ENCODE results near the gene CRK. TPM values are rescaled to one million over a fixed set of nuclear protein-coding genes. Genes with fewer than 3 reads are reported as not detected.

The CRK gene
- total RNA-seq, 2 experiments from 2014 or later: 20.6 to 21.3 TPM

DNA sequence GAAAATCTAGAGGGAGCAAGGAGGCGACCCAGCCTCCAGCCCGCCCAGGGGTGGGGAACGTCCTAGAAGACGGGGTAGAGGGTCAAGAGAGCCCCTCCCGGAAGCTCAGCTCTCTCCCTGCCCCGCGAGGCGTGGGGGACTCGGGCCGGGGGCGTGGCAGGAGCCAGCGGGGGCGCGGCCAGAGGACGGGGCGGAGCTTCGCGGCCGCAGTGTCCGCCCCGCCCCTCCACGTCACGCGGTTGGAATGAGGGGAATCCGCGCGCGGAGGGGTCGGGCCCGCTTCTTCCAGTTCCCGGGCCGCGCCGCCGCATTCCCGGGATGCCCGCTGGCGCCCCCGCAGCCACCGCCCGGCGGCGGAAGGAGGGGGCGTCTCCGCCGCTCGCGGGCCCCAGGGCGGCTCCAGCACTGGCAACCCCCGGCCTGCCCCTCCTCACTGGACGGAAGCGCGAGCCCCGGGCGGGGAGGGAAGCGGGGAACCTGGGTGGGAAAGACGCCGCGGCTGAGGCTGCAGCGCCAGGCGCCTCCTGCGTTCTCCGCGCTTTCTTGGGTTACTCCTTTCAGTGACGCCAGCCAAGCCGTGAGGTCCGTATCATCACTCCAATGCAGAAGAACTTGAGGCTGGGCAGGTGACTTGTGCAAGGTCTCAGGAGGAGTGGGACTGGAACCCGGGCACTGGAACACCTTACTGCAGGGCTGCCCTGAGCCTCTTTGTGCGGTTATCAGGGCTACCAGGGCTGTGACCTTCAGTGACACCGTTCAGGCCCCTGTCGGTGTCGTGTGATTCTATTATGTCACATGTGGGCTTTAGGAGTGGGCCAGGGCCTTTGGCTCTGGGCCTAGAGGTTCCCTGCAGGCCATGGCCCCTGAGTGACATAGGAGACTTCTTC lies 32.1 kb upstream of the CRK start:
- ChIA-PET POLR2A (interaction anchor here (0.6 to 1.2 kb wide), 4 partner anchors 25 to 1093 kb away, joined by 3 to 4 read pairs (median 4); partner anchors contain the start of gene INPP5K), CTCF (interaction anchor here (1.0 to 2.3 kb wide), 3 partner anchors 12 to 123 kb away, joined by 3 to 6 read pairs (median 6); no protein-coding TSS in a partner anchor)

GRCh38 chr17:1486802-1487695 lies 31.0 kb upstream of the CRK start:
- ChIA-PET CTCF (interaction anchor here (1.0 to 2.3 kb wide), 4 partner anchors 10 to 143 kb away, joined by 3 to 6 read pairs (median 4); no protein-coding TSS in a partner anchor), POLR2A (interaction anchor here (0.5 to 1.2 kb wide), 6 partner anchors 24 to 1094 kb away, joined by 3 to 5 read pairs (median 4); partner anchors contain the start of gene INPP5K)

- CTCF ChIA-PET: no interaction called here
- POLR2A ChIA-PET: no interaction called here
These were observed 29.7 kb upstream of the CRK start for GRCh38 chr17:1485423-1486376.

DNA sequence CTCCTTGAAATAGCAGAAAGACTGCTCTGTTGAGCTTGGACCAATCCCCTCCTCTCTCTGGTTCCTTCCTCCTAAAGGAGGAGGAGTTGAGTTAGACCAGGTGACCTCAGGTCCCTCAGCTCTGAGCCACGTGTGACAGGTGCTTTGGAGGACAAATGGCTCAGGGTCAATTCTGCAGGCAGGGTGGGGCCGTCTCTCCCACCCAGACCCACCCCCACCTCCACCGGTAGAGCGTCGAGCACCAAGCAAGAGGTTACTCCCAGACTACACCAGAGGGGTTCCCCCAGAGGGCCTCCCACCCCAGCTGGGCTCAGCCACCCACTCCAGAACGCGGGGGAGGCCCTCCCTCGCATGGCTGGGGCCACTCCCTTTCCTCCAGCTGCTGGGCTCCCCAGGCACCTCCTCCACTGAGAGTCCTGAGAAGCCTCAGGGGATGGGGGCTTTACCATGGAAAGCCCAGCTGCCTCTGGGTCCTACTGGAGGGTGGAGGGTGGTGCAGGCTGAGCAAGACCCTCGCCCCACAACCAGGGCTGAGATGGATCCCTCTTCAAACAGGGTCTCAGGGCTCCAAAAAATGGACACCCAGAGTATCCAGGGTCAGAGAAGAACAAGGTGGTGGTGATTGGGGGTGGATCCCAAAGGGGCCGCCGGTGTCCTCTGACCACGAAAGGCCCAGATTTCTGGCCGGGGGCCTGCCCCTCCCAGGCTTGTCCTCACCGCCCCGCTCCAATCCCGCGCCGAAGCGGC lies 28.8 kb upstream of the CRK start:
- ChIA-PET POLR2A (no interaction called here), CTCF (no interaction called here)

DNA sequence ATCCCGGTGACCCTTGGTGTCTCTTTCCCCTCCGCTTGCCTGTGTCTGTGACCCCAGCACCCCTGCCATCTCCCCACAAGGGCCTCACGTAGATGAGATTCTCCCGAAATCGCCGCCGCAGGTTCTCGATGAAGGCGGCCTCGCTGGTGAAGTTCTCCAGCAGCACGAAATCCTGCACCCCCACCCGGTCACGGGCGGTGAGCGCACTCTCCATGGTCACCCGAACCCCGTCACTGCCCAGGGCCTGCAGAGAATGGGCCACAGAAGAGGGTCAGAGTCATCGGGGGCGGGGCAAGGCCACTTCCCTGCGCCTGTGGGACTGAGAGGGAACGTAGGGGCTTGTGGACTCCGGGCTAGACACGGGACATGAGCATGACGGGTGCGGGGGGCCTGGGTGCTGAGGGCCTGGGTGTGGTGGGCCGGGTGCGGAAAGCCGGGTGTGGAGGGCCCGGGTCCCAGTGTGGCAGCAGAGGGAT lies 28.1 kb upstream of the CRK start:
- ChIA-PET CTCF (no interaction called here), POLR2A (no interaction called here)

DNA sequence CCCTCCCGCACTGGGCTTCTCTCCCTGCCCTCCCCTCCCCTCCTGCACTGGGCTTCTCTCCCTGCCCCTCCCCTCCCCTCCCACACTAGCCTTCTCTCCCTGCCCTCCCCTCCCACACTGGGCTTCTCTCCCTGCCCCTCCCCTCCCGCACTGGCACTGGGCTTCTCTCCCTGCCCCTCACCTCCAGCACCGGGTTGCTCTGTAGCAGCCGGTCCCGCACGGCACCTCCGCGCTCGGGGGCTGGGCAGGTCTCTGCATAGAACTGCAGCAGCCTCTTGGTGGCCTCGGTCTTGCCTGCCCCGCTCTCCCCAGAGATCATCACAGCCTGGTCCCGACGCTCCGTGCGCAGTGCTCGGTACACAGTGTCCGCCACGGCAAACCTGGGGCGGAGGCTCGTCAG lies 26.6 kb upstream of the CRK start:
- CTCF ChIA-PET: no interaction called here
- POLR2A ChIA-PET: interaction anchor here (0.6 kb wide), 1 partner anchor 27 kb away, joined by 8 read pairs; the partner anchor contains the start of gene CRK

DNA sequence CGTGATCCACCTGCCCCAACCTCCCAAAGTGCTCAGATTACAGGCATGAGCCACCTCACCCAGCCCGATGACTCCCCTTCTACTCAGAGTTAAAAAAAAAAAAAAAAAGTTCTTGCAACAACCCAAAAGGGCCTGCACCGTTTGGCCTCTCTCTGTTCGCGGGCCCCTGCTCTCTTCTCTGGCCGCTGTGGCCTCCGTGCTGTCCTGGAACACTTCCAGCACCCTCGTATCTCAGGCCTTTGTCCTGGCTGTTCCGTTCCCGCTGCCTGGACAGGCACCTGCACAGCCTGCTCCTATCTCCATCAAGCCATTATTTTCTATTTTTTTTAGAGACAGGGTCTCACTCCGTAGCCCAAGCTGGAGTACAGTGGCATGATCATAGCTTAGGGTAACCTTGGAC lies 25.7 kb upstream of the CRK start:
- POLR2A ChIA-PET: interaction anchor here (0.6 kb wide), 1 partner anchor 48 kb away, joined by 7 read pairs; no protein-coding TSS in a partner anchor

DNA sequence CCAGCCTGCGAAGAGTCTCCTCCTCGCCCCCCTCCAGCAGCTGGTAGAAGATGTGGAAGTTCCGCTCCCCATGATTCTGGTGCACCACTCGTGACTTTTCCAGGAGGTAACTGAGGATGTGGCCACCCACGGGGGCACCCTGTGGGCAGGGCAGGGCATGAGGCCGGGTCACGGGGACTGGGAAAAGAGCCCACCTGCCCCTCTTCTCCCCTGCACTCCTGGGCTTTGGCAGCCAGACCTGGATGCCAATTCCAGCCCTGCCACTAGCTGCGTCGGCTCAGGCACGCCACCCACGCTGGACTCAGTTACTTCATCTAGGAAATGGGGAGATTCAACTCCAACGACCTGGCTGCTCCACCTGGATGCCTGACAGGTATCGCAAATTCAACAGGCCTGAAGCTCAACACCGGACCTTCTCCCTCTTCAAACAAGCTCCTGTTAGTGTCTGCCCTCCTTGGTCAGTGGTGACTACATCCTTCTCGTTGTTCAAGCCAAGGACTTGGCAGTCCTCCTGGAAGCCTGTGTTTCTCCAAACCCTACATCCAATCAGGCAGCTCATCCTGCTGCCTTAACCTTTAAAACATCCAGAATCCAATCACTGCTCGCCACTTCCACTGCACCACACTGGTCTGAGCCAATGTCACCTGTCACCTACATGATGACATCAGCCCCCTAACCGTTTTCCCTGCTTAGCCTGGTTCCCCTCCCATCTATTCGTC lies 24.9 kb upstream of the CRK start:
- CTCF ChIA-PET: no interaction called here
- POLR2A ChIA-PET: no interaction called here

More for the DNA sequence above, 25.7 kb upstream of the CRK start:
- CTCF ChIA-PET: no interaction called here

DNA sequence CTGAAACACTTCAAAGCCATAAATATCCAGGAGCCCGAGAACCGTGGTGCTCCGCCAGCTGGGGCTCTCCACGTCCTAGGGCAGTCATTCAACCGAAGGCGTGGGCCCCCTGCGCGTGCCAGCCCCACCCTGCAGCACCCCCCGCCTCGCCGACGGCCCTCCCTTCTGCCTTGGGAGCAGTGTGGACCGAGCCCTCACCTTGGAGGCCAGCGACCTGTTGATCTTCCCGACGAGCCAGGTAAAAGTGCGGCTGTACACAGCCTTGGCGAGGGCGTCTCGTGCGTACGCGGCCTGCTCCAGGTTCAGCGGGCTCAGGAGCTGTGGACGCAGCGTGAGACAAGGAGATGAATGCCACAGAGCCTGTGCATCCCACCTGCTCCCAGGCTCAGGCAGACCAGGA lies 22.4 kb upstream of the CRK start:
- ChIA-PET POLR2A (no interaction called here), CTCF (no interaction called here)

DNA sequence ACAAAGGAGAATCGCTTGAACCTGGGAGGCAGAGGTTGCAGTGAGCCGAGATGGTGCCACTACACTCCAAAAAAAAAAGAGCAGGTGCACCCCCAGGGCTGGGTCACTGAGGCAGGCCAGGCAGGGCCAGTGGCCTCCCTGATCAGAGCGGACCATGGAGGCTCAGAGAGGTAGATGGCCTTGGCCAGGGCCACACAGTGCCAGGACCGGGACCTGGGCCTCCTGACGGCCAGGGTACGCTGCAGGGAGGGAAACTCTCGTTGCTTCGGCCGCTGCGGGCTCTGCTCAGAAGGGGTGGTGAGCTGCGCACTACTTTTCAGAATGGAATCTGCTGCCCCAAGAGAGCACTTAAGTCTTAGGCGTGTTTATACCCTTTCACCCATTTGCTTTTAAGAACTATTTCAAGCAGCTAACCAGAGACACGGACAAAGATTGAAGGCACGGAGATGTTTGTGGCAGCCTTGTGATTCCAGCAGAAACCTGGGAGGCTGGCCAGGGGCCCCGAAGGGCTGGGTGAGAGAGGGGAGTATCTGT lies 19.4 kb upstream of the CRK start:
- ChIA-PET CTCF (no interaction called here), POLR2A (no interaction called here)

DNA sequence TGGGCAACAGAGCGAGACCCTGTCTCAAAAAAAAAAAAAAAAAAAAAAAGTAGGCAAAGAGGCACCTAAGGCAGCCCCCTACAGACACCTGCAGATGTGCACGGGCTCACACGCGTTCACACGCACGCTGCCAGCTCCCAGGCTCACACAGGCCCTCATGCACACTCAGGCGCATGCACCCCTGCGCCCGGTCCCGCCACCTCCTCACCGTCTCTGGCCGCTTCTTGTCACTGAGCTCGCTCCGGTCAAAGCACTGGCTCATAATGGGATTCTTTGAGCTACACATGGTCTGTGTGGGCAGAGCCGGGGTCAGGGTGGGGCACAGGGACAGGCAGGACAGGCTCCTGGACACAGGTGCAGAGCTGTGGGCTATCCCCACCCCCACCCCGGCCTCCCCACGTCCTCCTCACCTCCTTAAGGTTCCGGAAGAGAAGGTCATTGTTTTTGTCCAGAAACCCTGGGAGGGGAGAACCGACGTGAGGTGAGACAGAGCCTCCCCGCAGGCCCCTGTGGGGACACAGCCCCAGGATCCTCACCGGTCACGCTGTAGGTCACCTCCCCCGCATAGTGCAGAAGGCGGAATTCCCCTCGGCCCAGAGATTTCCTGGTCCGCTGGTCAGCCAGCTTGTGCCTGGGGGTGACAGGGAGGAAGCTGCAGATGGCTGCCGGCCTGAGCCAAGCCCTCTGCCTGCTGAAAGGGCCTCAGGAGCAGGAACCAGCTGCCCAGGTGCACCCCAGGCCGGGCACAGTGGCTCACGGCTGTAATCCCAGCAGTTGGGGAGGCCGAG lies 18.6 kb upstream of the CRK start:
- CTCF ChIA-PET: no interaction called here
- POLR2A ChIA-PET: interaction anchor here (0.6 kb wide), 1 partner anchor 113 kb away, joined by 4 read pairs; no protein-coding TSS in a partner anchor

- ChIA-PET POLR2A (interaction anchor here (0.6 kb wide), 1 partner anchor 112 kb away, joined by 4 read pairs; no protein-coding TSS in a partner anchor), CTCF (no interaction called here)
These were observed 17.8 kb upstream of the CRK start for GRCh38 chr17:1473841-1474240.

GRCh38 chr17:1473170-1473569 lies 17.1 kb upstream of the CRK start:
- ChIA-PET POLR2A (no interaction called here), CTCF (no interaction called here)

GRCh38 chr17:1471911-1472821 lies 16.1 kb upstream of the CRK start:
- POLR2A ChIA-PET: no interaction called here
- CTCF ChIA-PET: interaction anchor here (0.5 kb wide), 1 partner anchor 157 kb away, joined by 4 read pairs; no protein-coding TSS in a partner anchor

- CTCF ChIA-PET: no interaction called here
- POLR2A ChIA-PET: no interaction called here
These were observed 15.5 kb upstream of the CRK start for GRCh38 chr17:1471490-1471889.
